Right renal pelvis (tissue), 4 donors: Measurements from ENCODE around the gene MRPL38. TPM values are rescaled to one million over a fixed set of nuclear protein-coding genes. Genes with fewer than 3 reads are reported as not detected.

ENCODE experiments used
- DNase-seq, 4 donors: peaks; one replicate each; pipeline ENCODE4 v3.0.0-alpha.2; 2013; ENCODE audit warnings: low read depth in 4 of 4, low spot score in 3 of 4, missing footprints in 1 of 4
- polyA plus RNA-seq, 4 donors: library from polyadenylated mRNA; unstranded; fragments of 120-200 nt; gene quantifications; one replicate each; pipeline ENCODE4 v1.2.1, GENCODE V29; 2013; ENCODE audit not compliant: insufficient read length in 4 of 4

Gene MRPL38
- polyA plus RNA-seq = 100 to 1,000 TPM in 1 of 4 donors, 10 to 100 TPM in 3; 83.4 to 108 (median 88.1) TPM

DNA sequence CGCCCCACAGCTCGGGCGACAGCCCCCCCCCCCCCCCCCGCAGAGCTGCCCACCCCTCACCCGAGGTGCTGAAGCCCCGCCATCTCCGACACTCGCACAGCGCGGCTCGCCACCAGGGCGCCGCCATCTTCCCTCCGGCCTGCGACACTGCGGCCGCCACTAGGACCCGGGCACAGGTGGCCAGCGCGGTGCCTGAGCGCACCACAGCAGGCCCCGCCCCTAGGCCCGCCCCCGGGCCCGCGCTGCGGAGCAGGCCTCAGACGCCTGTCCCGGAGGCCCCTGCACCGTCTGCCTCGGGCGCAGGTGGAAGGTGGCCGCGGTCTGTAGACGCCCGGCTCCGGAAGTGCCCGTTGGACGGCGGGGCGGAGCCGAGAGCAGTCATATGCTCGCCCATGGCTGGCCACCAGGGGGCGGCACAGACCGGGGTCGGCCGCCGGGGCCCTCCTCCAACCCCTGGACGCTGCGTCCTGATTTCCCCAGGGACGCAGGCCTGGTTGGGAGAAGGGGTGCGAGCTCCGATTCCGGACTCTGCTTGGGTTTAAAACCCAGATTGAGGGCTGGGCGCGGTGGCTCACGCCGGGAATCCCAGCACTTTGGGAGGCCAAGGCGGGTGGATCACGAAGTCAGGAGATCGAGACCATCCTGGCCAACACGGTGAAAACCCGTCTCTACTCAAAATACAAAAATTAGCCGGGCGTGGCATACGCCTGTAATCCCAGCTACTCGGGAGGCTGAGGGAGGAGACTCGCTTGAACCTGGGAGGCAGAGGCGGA is at the start of gene MRPL38:
MRPL38 (minus strand) TSS at position 136 of the 773 bp plus-strand sequence; CDS start at position 127, 9 bp downstream.
- peak; percentile 85 to 88 (median 88) for DNase-seq

DNA sequence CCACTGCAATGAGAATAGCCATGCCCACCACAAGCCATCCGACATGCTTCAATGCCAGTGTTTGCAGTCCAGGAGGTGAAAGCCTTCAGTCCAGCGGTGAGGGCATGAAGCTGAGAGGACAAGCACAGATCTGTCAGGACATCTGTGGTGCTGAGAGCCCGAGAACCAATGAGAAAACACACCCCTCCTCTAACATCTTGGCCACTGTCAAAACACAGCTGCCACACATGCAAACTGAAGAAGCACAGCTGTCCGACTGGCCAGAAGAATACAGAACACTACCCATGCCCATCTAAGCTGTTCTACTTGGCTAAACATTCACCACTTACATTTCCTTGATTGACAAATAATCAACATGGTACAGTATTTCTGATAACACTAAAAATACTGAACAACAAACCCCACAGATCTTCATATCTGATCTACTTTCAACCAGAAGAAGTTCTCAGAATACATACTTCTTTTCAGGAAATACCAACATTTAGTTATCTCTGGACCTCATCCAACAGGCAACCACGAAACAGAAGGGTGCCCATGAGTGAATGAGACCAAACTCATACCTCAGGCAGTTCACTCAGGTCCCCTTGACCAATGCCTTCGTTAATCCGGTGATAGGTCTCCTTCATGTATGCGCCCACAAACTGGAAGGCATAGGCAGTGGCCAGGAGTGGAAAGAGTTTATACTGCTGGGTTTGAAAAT is 46.3 kb upstream of the MRPL38 start:
- DNase-seq = no peak

DNA sequence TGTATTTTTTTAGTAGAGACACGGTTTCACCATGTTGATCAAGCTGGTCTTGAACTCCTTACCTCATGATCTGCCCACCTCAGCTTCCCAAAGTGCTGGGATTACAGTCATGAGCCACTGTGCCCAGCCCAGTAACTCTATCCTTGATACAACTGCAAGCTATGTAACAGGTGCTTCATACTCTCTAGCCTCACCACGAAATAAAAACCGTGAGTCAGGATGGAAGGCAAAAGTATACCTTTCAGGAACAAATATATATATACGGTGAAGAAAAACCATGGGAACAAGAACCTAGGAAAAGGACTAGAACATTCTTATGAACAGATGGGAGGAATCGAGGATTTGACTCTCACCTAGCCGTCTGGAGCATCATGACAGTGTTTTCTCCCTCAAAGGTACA is 45.7 kb upstream of the MRPL38 start:
- no peak for DNase-seq

DNA sequence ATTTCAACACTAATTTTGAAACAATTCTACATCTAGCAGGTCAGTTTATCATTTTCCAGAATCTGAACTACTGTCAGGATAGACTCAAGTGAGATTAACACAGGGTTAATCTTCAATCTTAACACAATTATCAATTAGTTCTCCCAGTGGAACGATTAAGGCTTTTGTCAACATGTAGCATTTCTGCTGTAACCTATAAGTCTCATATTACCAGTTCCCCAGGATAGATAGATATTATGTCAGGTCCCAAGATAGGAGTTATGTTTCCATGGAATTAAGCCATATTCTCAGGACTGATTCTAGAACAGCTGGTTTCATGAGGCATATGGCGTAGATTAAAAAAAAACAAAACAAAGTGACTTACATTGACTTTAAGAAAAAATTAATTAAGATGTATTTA is 40.5 kb upstream of the MRPL38 start:
- no peak for DNase-seq

DNA sequence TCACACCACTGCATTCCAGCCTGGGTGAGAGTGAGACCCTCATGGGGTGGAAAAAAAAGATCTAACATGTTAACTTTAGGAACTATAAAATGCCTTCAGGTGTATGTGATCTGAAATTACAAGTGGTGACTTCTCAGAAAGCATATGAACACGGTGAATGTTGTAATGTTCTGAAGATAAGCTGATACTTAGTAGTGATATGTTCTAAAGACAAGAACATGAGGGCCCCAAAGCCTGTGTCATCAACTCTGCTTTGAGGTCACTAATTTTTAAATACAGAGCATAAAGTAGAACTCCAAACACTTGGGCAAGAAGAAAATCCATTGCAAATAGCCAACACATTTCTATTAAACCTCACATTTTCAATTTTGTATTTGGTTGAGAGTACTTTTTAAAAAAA is 38.8 kb upstream of the MRPL38 start:
- no peak for DNase-seq

DNA sequence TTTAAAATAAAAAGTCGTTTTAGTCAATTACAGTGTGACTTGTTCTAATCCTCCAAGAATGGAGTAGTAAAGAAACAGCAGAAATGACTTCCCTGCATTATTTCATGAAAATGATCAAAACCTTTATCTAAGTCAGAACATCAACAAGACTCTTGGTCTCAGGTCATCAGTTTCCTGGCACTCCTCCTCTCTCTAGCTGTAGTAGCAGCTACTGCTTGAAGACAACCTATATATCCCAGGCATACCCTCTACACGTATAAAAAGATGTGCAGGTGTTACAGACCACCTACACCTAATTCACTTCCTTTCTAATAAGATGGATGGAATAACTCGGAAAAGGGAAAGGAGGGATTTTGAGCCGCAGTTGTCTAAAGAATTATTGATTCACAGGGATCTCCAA is 37.8 kb upstream of the MRPL38 start:
- no peak for DNase-seq

DNA sequence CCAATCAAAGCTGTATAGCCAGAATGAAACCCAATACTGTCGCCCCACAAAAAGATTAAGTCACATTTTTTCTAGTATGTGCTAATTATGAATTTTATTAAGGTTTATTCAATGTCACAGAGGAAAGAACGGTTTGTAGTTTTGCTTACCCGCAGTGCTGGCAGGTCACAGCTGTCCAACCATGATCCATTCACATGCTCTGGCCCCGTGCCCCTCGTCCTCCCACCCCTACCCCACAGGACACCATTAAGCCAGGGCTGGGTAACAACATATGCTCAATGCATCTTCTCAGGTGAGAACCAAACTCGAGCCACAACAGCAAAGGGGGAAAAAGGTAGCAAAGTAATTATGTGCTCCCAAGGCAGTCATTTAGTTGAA is 36.7 kb upstream of the MRPL38 start:
- no peak for DNase-seq

DNA sequence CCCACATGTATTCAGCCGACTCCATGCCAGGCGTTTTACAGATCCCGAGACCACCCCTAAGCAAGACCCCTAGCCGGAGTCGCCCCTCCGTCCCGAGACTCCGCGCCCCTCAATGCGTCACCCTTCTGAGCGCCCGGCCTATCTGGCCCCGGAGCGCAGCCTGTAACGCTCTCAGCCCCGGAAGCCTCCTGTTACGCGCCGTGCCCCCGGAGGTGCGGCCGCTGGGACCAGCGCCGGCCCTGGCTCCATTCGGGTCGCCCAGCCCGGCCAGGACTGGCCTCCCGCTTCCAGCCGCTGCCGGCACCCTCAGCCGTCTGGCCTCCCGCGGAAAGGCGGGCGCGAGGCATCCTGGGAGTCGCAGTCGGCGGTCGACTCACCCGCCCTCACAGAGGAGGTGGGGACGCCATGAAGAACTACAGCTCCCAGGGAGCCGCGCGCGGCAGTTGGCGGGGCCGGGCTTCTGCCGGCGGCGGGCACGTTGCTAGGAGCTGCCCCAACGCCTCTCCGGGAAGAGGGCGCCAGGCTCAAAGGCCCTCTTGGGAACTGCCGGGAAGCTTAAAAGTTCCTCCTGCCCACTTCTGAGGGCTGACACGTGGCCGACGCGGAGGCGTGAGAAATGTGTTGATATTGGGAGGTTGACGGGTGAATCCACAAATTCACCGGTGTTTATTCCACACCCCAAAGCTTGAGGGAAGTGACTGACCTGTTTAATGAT is 36.2 kb upstream of the MRPL38 start, which contains the start of gene FBF1:
FBF1 (minus strand) TSS at position 316 of the 715 bp plus-strand sequence. CDS start 2,893 bp downstream, outside the sequence.
- peak; percentile 78 to 87 (median 81) for DNase-seq

DNA sequence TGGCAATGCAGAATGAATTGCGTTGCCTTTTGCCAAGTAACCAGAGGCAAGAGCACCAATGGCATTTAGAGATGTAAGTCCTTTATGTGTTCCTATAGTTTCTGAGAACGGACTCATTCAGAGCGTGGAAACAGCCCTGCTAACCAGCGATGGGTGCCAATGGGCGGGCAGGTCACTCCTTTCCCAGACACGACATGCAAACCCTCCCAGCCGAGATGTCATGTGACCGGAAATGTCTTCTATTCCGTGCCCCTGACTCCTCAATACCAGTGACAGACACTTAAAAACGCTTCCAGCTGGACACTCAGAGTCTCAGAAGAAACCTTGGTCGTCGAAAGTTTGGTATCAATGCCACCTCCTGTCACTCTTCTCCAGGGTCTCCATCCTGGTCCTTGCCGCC is 33.0 kb upstream of the MRPL38 start:
- DNase-seq = no peak

DNA sequence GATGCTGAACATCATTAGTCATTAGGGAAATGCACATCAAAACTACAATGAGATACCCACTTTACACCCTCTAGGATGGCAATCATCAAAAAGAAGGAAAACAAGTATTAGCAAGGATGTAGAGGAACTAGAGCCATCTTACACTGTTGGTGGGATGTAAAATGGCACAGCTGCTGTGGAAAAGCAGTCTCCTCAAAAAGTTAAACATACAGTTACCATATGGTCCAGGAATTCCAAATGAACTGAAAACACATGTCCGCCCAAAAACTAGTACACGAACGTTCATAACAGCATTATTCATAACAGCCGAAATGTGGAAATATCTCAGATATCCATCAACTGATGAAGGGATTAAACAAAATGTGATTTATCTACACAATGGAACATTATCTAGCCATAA is 29.1 kb upstream of the MRPL38 start:
- no peak for DNase-seq

DNA sequence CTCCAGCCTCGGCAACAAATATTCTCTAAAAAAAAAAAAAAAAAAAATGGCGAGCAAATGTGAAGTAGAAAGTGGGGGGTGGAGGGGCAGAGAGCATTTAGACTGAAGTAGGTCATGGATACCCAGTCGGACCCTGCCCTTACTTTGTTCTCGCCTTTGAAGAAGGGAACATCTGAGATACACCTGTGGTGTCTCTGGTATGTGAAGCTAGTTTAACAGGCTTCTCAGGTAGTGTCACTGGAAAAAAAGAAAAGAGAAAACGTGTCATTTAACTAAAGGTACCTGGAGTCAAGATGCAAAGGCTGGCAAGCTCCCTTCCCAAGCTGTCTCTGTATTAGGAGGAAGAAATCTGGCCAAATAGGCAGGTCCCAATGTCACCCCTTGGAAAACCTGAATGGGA is 28.2 kb upstream of the MRPL38 start:
- DNase-seq = no peak

DNA sequence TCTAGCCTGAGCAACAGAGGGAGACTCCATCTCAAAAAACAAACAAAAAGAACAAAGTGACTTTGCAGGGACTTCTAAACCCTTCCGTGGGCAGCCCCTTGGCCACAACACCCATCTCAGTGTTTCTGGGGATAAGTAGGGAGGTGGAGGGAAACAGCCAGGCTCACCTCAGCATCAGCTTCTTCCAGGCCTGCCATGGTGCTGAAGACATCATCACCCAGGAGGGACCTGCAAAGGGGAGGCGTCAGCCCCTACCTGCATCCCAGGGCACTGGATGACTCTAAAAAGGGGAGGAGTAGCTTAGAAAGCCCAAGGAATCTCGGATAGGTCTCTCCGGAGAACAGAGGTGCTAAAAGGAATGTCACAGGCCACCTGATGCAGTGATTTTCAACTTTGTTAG is 26.4 kb upstream of the MRPL38 start:
- no peak for DNase-seq

DNA sequence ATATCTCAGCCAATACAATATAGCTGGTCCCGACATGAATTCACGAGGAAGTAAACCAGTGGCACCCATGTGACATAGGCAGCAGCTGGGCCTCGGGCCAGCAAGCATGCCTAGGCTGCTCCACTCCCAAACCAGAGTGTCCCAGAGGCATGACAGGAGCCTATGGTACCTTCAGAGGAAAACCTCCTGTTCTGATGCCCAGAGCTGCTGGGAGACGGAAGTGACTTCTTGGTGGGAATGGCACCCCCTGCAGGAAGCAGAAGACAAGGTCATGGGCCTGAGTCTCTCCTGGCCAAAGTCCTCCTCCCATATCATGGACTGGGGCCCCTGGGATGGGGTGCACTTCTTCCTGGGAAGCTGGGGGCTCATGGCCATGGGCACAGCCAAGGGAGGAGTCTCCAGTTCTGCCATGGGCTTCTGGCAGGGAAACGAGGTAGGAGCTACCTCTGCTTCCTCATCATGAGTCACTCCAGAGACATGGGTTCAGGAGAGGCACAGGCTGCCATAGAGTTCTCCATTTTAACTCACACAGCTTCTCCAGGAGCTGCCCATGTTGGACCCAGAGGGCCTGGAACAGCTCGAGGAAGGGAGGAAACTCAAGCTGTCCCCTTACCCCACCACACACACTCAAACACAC is 22.7 kb upstream of the MRPL38 start:
- no peak for DNase-seq

DNA sequence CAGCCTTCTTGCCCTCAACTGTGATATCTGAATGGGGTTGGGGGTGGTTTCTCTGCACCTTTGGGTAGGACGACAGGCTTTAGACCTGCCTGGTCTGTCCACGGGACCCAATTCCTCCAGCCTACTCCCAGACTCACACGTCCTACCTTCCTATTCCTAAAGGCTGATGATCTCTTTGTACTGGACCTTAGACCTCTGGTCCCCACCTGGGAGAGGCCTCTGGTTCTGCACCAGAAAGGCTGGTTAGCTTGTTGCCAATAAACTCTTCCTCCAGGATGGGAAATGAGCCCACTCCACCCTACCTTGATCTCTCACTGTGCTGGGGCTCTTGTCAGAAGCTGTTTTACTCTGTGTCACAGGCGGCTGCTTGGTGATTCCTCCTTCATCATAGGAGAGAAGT is 21.8 kb upstream of the MRPL38 start:
- DNase-seq = no peak

DNA sequence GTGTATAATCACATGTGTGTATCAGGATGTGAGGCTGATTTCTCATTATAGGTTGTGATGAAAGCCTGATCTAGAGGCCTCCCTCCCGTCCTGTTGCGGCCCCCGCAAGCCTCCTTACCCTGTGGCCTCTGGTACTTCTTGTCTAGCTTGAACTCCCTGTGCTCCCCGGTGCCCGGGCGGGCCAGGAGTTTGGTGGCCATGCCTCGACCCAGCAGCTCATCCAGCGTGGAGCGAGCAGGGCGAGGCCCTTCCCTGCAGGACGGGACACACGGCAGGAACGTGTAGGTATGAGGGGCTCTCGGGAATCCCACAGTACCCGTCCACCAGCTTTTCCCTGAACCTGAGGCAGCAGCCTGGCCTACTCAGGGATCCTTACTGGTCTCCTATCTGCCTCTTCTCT is 21.2 kb upstream of the MRPL38 start:
- DNase-seq = no peak

DNA sequence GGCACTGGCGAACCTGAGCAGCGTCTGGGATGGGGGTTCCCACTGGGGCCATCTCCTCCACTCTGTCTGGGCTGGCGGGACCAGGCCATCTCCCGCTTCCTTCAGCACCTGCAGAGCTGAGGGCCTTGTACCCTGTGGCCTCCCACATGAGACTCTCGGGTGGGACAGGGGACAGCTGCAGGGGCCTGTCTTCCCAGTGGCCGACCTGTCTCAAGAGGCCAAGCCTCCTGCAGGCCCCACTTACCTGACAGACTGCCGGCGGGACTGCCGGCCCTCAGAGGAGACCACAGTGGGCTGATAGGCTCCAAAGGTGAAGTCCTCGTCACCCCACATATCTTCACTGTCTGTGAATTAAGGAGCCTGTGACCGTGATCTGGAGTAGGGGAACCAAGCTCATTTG is 20.4 kb upstream of the MRPL38 start:
- DNase-seq = no peak

DNA sequence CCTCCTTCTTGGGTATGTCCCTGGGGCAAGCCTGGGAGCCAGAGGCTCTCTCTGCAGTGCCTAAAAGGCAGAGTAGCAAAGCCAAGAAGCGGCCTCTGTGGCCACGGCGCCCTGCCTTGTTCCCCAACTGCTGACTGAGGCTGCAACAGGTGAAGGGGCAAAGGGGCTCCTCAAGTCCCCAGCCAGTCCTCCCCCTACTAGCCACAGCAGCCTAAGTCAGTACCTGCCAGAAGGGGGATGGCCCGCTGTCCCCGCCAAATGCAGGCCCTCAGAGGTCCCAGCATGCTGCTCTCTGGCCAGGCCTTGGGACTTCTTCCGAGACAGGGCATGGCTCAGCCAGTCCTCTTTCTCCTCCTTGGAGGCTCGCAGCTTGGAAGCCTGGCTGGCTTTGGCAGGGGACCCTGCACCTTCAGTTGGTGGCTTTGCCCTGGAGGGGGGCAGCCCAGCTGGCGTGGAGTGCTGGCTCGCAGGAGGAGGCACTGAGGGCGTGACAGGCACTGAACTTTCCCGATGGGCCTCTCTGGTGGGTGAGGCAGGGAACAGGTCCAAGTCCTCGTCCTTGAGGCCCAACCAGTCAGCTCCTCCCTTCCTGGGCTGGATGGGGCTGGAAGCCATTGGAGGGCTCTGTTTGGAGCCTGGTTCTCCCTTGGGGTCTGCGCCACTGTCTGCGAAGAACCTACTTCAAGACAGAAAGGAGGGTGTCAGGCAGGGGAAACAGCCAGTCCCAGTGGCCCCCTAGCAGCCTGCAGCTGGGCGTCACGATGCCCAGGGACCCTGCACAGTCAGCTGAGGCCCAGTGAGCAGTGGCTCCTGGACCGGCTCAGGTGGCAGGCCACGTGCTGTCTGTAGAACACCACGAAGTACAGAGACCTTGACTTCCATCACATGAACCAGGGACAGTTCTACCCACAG is 18.5 kb upstream of the MRPL38 start:
- no peak for DNase-seq

DNA sequence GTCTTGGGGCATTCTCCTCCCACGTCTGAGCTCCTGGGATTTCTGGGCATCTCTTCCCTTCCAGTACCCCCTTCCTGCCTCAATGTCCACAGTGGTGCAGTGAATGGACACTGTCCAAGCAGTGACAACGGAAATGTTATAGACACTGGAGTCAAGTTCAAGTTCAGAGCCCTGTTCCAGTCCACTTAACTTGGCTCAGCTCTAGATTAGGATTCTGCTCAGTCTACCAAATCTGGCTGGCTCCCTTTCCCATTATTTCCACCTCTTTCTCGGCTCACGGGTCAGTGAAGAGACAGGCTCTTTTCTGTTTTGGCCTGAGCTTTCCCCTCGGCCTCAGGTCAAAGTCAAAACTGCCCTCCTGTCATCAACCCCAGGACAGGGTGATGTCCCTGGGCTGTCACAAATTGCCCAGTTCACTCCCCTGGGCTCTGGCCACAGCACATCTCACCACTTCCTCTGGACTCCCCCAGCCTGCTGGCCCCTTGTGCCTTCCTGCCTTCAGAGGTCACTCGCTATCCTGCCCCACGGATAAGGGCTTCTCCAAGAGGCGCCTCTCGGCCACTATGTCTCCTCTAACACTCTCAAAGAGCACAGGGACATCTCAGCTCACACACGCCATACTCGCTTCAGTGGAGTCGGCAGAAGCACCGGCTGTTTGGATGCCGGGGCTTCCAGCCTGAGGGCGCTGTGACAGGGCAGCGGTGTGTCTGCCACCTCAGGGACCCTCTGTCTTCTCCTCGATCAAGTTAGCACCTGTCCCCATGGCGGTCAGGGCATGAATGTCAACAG is 17.7 kb upstream of the MRPL38 start:
- DNase-seq = no peak

DNA sequence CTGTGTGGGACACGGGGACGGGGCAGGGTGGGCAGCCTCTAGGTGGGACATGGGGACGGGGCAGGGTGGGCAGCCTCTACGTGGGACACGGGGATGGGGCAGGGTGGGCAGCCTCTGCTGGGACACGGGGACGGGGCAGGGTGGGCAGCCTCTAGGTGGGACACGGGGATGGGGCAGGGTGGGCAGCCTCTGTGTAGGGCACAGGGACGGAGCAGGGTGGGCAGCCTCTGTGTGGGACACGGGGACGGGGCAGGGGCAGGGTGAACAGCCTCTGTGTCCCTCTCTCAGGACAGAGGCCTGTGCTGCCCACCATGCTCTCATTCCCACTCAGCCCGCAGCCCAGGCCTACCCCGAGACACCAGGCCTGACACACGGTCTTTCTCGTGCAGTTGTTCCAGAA is 16.9 kb upstream of the MRPL38 start:
- no peak for DNase-seq
